Activated CD4-positive, alpha-beta T cell treated with anti-CD3 and anti-CD28 coated beads, Interleukin-2, amount 50 U/mL, for 16 hours (primary cell): ENCODE data around the gene KCNK4.

Source experiments
- DNase-seq: peaks from one replicate; pipeline ENCODE4 v3.0.0-alpha.2; 2020

The KCNK4 gene

DNA sequence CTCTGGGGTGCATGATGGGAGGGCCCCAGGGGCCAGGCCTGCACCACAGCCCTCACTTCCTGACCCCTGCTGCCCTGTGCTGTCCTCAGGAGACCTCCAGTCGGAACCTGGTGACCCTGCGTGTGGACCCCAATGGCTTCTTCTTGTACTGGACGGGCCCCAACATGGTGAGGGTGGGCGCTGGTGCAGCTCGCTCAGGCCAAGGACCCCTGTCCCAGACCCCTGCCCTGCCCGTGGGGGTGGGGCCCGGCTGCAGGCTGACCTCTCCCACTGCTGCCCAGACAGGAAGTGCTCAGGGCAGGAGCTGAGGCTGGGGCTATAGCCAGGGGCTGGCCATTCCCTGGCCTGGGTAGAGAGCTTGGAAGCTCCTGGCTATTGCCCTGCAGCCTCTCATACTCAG lies 36.8 kb upstream of the KCNK4 start:
- no peak for DNase-seq

- no peak for DNase-seq
Observed at GRCh38 chr11:64255135-64256128, 35.7 kb upstream of the KCNK4 start.

DNA sequence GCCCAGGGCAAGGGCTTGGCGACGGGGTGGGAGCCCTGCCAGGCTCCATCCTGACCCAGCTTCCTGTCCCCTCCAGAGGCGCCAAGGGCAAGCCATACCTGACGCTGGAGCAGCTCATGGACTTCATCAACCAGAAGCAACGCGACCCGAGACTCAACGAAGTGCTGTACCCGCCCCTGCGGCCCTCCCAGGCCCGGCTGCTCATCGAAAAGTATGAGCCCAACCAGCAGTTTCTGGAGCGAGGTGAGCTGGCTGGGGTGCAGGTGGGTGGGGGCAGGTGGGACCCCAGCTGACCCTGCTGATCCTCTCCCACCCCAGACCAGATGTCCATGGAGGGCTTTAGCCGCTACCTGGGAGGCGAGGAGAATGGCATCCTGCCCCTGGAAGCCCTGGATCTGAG lies 34.8 kb upstream of the KCNK4 start:
- no peak for DNase-seq

- no peak for DNase-seq
Observed at GRCh38 chr11:64258356-64258755, 32.7 kb upstream of the KCNK4 start.

GRCh38 chr11:64258946-64259532 lies 32.1 kb upstream of the KCNK4 start:
- DNase-seq: no peak

DNA sequence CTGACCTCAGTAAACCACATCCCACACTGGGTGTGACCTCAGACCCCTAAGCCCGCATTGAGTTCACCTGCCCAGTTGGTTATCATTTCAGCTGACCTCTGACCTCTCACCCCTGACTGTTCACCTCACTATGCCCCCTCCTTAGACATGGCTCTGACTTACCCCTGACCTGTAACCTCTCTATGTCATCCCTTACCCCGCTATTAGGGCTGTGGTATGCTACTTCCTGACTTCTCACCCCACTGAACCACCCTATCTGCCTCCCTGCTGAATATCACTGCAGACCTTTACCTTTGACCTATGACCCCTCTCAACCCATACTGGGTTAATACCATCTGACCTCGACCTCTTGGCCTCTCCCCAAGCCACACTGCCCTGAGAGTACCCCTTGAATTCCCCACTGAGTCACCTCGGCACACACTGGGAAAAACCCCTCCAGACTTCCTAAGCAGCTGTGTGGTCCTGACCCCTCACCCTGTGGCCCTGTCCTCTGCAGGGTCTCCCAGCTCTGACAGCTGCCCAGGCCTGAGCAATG lies 31.5 kb upstream of the KCNK4 start:
- DNase-seq: no peak

GRCh38 chr11:64260147-64260708 lies 30.9 kb upstream of the KCNK4 start:
- DNase-seq: no peak

- no peak for DNase-seq
Observed at GRCh38 chr11:64261556-64262080, 29.5 kb upstream of the KCNK4 start.

GRCh38 chr11:64262271-64263002 lies 28.7 kb upstream of the KCNK4 start:
- no peak for DNase-seq

- DNase-seq: no peak
Observed at GRCh38 chr11:64263021-64263946, 27.8 kb upstream of the KCNK4 start.

DNA sequence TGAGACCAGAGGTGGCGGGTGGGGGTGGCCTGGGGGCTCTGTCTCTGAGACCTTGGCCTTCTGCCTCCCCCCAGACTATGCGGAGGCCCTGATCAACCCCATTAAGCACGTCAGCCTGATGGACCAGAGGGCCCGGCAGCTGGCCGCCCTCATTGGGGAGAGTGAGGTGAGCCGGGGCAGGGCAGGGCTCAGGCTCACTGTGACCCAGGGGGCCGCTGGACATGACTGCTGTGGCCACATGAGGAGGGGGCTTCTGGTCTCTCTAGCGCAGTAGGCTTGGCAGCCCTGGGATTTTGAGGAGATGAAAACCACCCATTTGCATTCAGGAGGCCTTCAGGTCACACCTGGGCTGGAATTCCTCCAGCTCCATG lies 27.2 kb upstream of the KCNK4 start:
- no peak for DNase-seq

DNA sequence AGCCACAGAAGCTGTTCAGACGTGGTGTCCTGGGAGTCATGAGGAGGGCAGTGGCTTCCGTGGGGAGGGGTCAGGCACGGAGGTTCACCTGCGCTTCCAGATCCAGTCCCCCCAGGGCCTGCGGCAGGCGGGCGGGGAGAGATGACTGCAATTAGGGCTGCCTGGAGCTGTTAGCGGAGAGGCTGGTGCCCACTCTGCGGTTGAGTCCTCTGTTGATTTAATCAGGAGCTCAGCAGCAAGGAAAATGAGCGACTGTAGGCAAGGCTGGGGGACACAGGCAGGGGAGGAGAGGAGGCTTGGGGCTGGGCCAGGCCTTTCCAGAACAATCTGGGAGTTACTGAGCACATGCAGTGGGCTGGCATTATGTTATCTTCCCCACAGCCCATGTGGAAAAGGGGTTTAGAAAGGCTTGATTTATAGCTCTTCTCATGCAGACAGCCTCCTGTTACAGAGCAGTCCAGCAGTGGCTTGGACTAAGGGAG lies 26.7 kb upstream of the KCNK4 start:
- no peak for DNase-seq

- no peak for DNase-seq
Observed at GRCh38 chr11:64265176-64266160, 25.6 kb upstream of the KCNK4 start.

GRCh38 chr11:64266339-64266738 lies 24.8 kb upstream of the KCNK4 start:
- no peak for DNase-seq

- DNase-seq: no peak
Observed at GRCh38 chr11:64267207-64267945, 23.7 kb upstream of the KCNK4 start.

GRCh38 chr11:64268025-64268892 lies 22.8 kb upstream of the KCNK4 start:
- DNase-seq: no peak

GRCh38 chr11:64268893-64269539 lies 22.1 kb upstream of the KCNK4 start:
- peak; percentile 69 for DNase-seq
